Hepatocyte (in vitro differentiated cells): ENCODE measurements around the gene RABGAP1L.

ENCODE experiments used
- CTCF ChIP-seq: fragments of 200-600 bp; sonication (generic); IDR thresholded peaks from 2 replicates; pipeline ENCODE4 v1.5.1; 2016; ENCODE audit warnings: antibody characterized with exemption, mild to moderate bottlenecking; ENCODE audit not compliant: poor library complexity
- EZH2 ChIP-seq: fragments of 200-600 bp; sonication (generic); IDR thresholded peaks from 2 replicates; pipeline ENCODE4 v1.6.1; 2016; ENCODE audit warnings: antibody characterized with exemption, mild to moderate bottlenecking, borderline replicate concordance
- EZH2phosphoT487 ChIP-seq: fragments of 200-600 bp; sonication (generic); IDR thresholded peaks from one replicate; pipeline ENCODE4 v1.6.1; 2018; ENCODE audit warnings: antibody characterized with exemption, mild to moderate bottlenecking, low read depth, moderate library complexity; ENCODE audit not compliant: unreplicated experiment, severe bottlenecking

DNA sequence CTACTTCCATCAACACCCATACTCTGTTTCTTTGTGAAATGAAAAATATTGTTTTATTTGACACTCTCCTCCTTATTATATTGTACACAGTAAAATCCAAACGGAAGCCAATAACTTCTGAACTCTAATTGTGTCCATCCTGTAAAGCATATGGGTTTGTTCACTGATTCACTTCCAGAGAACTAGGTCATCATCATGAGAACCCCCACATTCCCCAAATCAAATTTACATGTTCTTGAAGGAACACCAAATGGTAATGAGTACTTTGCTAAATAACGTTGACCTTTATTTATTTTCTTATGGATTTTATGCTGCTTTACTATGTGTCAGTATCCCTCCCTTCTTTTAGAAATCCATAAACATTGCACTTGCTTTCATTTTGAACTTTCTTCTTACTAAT, 627.0 kb downstream of the RABGAP1L start:
- TF ChIP-seq CTCF (no peak), EZH2phosphoT487 (no peak), EZH2 (no peak)
